T47D (cell line): ENCODE measurements around the gene ARID4B.
A peak's percentile ranks its signal among the peaks of the same experiment; 100 is the strongest.
"Not testable (repeated sequence)": the region's sequence is repeated elsewhere in the genome, so short reads cannot be mapped to it uniquely, and the experiment has no call there.

ENCODE experiments used
- DNase-seq, 2 experiments: peaks; one replicate each; pipeline versions ENCODE4 v3.0.0 to v3.0.0-alpha.2; 2011 to 2012; ENCODE audit warnings: low read depth in 1 of 2, low spot score in 1 of 2
- JUND ChIP-seq: IDR thresholded peaks from 2 replicates; pipeline ENCODE4 v1.6.1; 2012; ENCODE audit warnings: low read depth
- in situ Hi-C: cut with HindIII; loops from 2 replicates; pipeline ENCODE4 v1.10.0; 2016; ENCODE audit warnings: low sequenced_read_pairs, low pct_unique_long_range_greater_than_20kb

ARID4B gene

GRCh38 chr1:235326719-235327558 is 1.0 kb downstream of the ARID4B start:
- TF ChIP-seq JUND: no peak
- DNase-seq: peak; percentile 18 to 22
- in situ Hi-C loops: no loop called here

GRCh38 chr1:235325854-235326253 is 2.1 kb downstream of the ARID4B start:
- no peak for DNase-seq
- TF ChIP-seq JUND: no peak
- in situ Hi-C loops: no loop called here

GRCh38 chr1:235325139-235325538 is 2.8 kb downstream of the ARID4B start:
- DNase-seq: no peak
- in situ Hi-C loops: no loop called here
- no peak for TF ChIP-seq JUND

GRCh38 chr1:235324296-235324695 is 3.7 kb downstream of the ARID4B start:
- TF ChIP-seq JUND: no peak
- no peak for DNase-seq
- in situ Hi-C loops: no loop called here

- no peak for DNase-seq
- no peak for TF ChIP-seq JUND
- in situ Hi-C loops: no loop called here
Measured at GRCh38 chr1:235320521-235321179, 7.3 kb downstream of the ARID4B start.

GRCh38 chr1:235319255-235319654 is 8.7 kb downstream of the ARID4B start:
- TF ChIP-seq JUND: no peak
- in situ Hi-C loops: no loop called here
- no peak for DNase-seq

GRCh38 chr1:235317168-235317567 is 10.8 kb downstream of the ARID4B start:
- DNase-seq: no peak
- in situ Hi-C loops: no loop called here
- no peak for TF ChIP-seq JUND

- in situ Hi-C loops: no loop called here
- no peak for TF ChIP-seq JUND
- no peak for DNase-seq
Measured at GRCh38 chr1:235315735-235316134, 12.2 kb downstream of the ARID4B start.

- TF ChIP-seq JUND: no peak
- in situ Hi-C loops: no loop called here
- no peak for DNase-seq
Measured at GRCh38 chr1:235315173-235315572, 12.8 kb downstream of the ARID4B start.

GRCh38 chr1:235313931-235314678 is 13.9 kb downstream of the ARID4B start:
- in situ Hi-C loops: no loop called here
- TF ChIP-seq JUND: no peak
- no peak for DNase-seq

GRCh38 chr1:235313262-235313661 is 14.7 kb downstream of the ARID4B start:
- no peak for TF ChIP-seq JUND
- in situ Hi-C loops: no loop called here
- no peak for DNase-seq

- DNase-seq, in situ Hi-C loops: not testable (repeated sequence)
Measured at GRCh38 chr1:235309206-235309605, 18.8 kb downstream of the ARID4B start.
